Kidney epithelial cell (primary cell): Measurements from ENCODE around the gene GTF2F1. TPM values are rescaled to one million over a fixed set of nuclear protein-coding genes. Genes with fewer than 3 reads are reported as not detected.

Experiments used
- DNase-seq: peaks from one replicate; pipeline ENCODE4 v3.0.0-alpha.2; 2010; ENCODE audit warnings: low read depth
- H3K27me3 ChIP-seq: 2 replicates; pipeline ENCODE4 v1.6.0; 2011; ENCODE audit warnings: low read length; ENCODE audit not compliant: control insufficient read depth, insufficient read depth
- H3K36me3 ChIP-seq: 2 replicates; pipeline ENCODE4 v1.5.1; 2011; ENCODE audit warnings: low read length; ENCODE audit not compliant: control insufficient read depth, insufficient read depth
- H3K4me3 ChIP-seq: 2 replicates; pipeline ENCODE4 v1.5.1; 2011; ENCODE audit warnings: low read depth, mild to moderate bottlenecking, control low read depth, low read length
- total RNA-seq: library from RNA; depleted of rRNA; stranded (reverse); fragments of >200 nt; gene quantifications from 2 replicates; pipeline ENCODE4 v1.2.3, GENCODE V29; 2015
- TF ChIP-seq, protein P1 (sequence below): IDR thresholded peaks from 2 replicates; pipeline ENCODE4 v1.5.1; 2011; ENCODE audit warnings: mild to moderate bottlenecking, moderate library complexity, low read length, control low read depth, inconsistent platforms; ENCODE audit not compliant: insufficient read depth, poor library complexity, severe bottlenecking

The GTF2F1 gene
- total RNA-seq, 1 donor from 2014 or later: 51.3 TPM

- no peak overlapping the region for H3K4me3 ChIP-seq
- TF ChIP-seq, protein P1, sequence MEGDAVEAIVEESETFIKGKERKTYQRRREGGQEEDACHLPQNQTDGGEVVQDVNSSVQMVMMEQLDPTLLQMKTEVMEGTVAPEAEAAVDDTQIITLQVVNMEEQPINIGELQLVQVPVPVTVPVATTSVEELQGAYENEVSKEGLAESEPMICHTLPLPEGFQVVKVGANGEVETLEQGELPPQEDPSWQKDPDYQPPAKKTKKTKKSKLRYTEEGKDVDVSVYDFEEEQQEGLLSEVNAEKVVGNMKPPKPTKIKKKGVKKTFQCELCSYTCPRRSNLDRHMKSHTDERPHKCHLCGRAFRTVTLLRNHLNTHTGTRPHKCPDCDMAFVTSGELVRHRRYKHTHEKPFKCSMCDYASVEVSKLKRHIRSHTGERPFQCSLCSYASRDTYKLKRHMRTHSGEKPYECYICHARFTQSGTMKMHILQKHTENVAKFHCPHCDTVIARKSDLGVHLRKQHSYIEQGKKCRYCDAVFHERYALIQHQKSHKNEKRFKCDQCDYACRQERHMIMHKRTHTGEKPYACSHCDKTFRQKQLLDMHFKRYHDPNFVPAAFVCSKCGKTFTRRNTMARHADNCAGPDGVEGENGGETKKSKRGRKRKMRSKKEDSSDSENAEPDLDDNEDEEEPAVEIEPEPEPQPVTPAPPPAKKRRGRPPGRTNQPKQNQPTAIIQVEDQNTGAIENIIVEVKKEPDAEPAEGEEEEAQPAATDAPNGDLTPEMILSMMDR: no peak
- no peaks in the 10 kb centered on the region for H3K36me3 ChIP-seq
- H3K27me3 ChIP-seq: no peaks in the 10 kb centered on the region
- no peak for DNase-seq
These were observed 18.7 kb downstream of the GTF2F1 start for GRCh38 chr19:6374161-6374709.

DNA sequence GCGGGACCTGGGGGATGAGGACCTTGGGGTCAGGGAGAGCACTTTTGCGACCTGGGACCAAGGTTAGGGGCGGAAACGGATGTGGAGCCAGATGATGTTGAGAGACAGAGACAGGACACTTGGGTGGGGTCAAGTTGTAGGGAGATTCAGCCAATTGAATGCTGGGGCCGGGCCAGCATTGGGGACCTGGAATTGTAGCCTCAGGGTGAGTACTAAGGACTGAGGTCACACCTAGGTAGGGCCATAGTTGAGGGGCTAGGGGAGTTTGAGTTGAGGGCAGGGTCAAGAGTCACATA lies 19.2 kb downstream of the GTF2F1 start:
- TF ChIP-seq, protein P1: no peak
- Histone ChIP-seq H3K4me3 (peak overlapping the region; percentile 50), H3K36me3 (no peaks in the 10 kb centered on the region), H3K27me3 (no peaks in the 10 kb centered on the region)
- DNase-seq: no peak

GRCh38 chr19:6373096-6373812 lies 19.7 kb downstream of the GTF2F1 start:
- no peaks in the 10 kb centered on the region for H3K27me3 ChIP-seq
- H3K36me3 ChIP-seq: no peaks in the 10 kb centered on the region
- DNase-seq: peak; percentile 84
- TF ChIP-seq, protein P1: no peak
- H3K4me3 ChIP-seq: peak overlapping the region; percentile 75

GRCh38 chr19:6372594-6373095 lies 20.3 kb downstream of the GTF2F1 start, which contains the start of gene ALKBH7:
ALKBH7 (plus strand) TSS chr19:6372794; CDS start chr19:6372821, 27 bp downstream.
- TF ChIP-seq, protein P1: no peak

DNA sequence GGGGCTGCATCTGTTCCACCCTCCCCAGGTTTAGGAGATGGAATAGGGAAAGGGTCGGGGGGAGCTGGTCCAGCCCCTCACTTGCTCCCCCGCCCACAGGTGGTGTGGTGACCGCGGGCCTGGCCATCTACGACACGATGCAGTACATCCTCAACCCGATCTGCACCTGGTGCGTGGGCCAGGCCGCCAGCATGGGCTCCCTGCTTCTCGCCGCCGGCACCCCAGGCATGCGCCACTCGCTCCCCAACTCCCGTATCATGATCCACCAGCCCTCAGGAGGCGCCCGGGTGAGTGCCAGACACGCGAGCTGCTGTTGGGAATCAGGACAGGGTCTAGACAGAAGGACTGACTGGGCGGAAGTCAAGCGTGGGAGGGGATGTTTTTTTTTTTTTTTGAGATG lies 28.6 kb downstream of the GTF2F1 start:
- Histone ChIP-seq H3K36me3 (peaks cover 1% of the 10 kb centered on the region), H3K4me3 (no peak overlapping the region), H3K27me3 (no peaks in the 10 kb centered on the region)
- TF ChIP-seq, protein P1: no peak
- DNase-seq: no peak

More at GRCh38 chr19:6372594-6373095, 20.3 kb downstream of the GTF2F1 start, which contains the start of gene ALKBH7:
- Histone ChIP-seq H3K4me3 (peak within 1 kb of the TSS; percentile 75), H3K36me3 (no peaks in the 10 kb centered on the region), H3K27me3 (no peaks in the 10 kb centered on the region)
- DNase-seq: peak; percentile 99

- DNase-seq: no peak
- H3K27me3 ChIP-seq: peaks cover 4% of the 10 kb centered on the region
- peaks cover 1% of the 10 kb centered on the region for H3K36me3 ChIP-seq
- peak overlapping the region; percentile 90 for H3K4me3 ChIP-seq
- TF ChIP-seq, protein P1: no peak
These were observed 30.6 kb downstream of the GTF2F1 start for GRCh38 chr19:6362351-6362801.
